ENCODE data around the gene MALRD1. TPM values are rescaled to one million over a fixed set of nuclear protein-coding genes. Genes with fewer than 3 reads are reported as not detected.

The MALRD1 gene
- total RNA-seq, 4 donors from 2014 or later, result 0.23 TPM; not detected in 3

DNA sequence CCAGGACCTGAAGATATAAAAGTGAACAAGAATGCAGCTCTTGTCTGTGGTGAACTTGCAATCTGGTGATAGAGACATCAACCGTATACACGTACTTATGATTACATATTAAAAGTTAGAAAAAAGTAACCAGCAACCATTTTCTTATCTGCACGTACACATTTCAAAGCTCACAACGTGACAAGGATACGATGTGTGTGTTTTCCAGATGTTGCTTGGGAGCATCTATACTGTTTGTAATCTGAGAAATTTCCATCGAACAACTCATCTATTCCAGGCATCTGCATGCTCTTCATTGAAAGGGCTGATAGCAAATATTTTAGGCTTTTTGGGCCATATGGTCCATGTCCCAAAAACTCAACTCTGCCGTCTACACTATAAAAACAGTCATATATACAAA lies 23.3 kb downstream of the MALRD1 start:
- intact Hi-C loops (cut with DNase I; ENCODE audit: low total_unique reads), result loop anchor here (1.0 kb wide), 1 partner anchor 35 kb away; no protein-coding TSS in a partner anchor
- 77 to 78% methylated on average over 7 of the region's 7 CpGs for WGBS, 2 donors
- TF ChIP-seq POLR2A (IDR thresholded peaks at IDR 0.05), result no peak
- no peak for TF ChIP-seq CTCF (IDR thresholded peaks at IDR 0.05)

GRCh38 chr10:19077276-19077675 lies 28.7 kb downstream of the MALRD1 start:
- intact Hi-C loops (cut with DNase I; ENCODE audit: low total_unique reads), result no loop called here
- TF ChIP-seq POLR2A (IDR thresholded peaks at IDR 0.05) (no peak), CTCF (IDR thresholded peaks at IDR 0.05) (no peak)
- H3K4me3 ChIP-seq (ENCODE audit: low read depth, poor library complexity, severe bottlenecking), result no peak overlapping the region
- DNase-seq (ENCODE audit: low spot score in 2 of 2), result no peak

More for the DNA sequence above, 23.3 kb downstream of the MALRD1 start:
- no peak for DNase-seq (ENCODE audit: low spot score in 2 of 2)
- H3K4me3 ChIP-seq (ENCODE audit: low read depth, poor library complexity, severe bottlenecking), result no peak overlapping the region

- DNase-seq (ENCODE audit: low spot score in 2 of 2), result no peak
- intact Hi-C loops (cut with DNase I; ENCODE audit: low total_unique reads), result no loop called here
- TF ChIP-seq CTCF (IDR thresholded peaks at IDR 0.05) (no peak), POLR2A (IDR thresholded peaks at IDR 0.05) (no peak)
- WGBS, 2 donors, result 61 to 65% methylated on average over 5 of the region's 5 CpGs
- no peak overlapping the region for H3K4me3 ChIP-seq (ENCODE audit: low read depth, poor library complexity, severe bottlenecking)
Measured at GRCh38 chr10:19096501-19097073, 48.0 kb downstream of the MALRD1 start.

DNA sequence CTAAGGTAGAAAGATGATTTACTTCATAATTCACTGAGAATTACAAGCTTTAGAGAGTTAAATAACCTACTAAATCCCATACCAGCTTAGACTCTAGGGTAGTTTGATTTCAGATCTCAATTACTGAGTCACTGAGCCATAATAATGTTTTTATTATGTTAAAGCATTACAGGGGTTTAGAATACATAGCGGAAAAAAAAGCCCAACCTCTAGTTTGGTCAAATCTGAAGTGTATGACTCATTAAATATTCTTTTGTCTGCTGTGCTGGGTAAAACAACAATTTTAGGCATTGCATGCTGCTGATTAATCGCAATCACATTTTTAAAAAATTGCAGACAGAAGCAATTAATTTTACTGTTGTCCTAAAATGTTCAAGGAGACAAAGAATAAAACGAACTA lies 48.5 kb downstream of the MALRD1 start:
- WGBS, 2 donors, result 56 to 64% methylated on average over 3 of the region's 3 CpGs
- TF ChIP-seq POLR2A (IDR thresholded peaks at IDR 0.05), result no peak
- TF ChIP-seq CTCF (IDR thresholded peaks at IDR 0.05), result no peak
- intact Hi-C loops (cut with DNase I; ENCODE audit: low total_unique reads), result no loop called here

DNA sequence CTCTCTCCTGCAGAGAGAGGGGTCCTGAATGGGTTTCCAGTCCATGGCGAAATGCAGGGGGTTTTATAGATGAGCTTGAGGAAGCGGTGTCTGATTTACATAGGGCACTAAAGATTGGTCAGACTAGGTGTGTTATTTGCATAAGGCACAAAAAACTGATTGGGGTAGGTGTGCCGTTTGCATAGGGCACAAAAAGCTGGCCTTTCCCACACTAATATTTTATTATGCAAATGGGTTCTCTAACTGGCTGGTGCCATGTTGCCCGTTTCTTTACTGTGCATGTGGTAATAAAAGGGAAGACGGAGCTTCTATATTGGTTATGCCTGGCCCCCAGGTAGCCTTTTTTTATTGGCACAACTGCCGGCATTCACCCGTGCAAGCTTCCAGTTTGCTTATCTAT lies 50.2 kb downstream of the MALRD1 start:
- H3K4me3 ChIP-seq (ENCODE audit: low read depth, poor library complexity, severe bottlenecking), result no peak overlapping the region
- no peak for DNase-seq (ENCODE audit: low spot score in 2 of 2)
- intact Hi-C loops (cut with DNase I; ENCODE audit: low total_unique reads), result no loop called here
- WGBS, 2 donors, result 84 to 89% methylated on average over 7 of the region's 7 CpGs
- no peak for TF ChIP-seq POLR2A (IDR thresholded peaks at IDR 0.05)
- TF ChIP-seq CTCF (IDR thresholded peaks at IDR 0.05), result no peak

More for the DNA sequence above, 48.5 kb downstream of the MALRD1 start:
- no peak overlapping the region for H3K4me3 ChIP-seq (ENCODE audit: low read depth, poor library complexity, severe bottlenecking)
- no peak for DNase-seq (ENCODE audit: low spot score in 2 of 2)

GRCh38 chr10:19107406-19107805 lies 58.8 kb downstream of the MALRD1 start:
- TF ChIP-seq POLR2A (IDR thresholded peaks at IDR 0.05) (no peak), CTCF (IDR thresholded peaks at IDR 0.05) (no peak)
- intact Hi-C loops (cut with DNase I; ENCODE audit: low total_unique reads), result no loop called here
- 33 to 42% methylated on average over 1 of the region's 1 CpG for WGBS, 2 donors
- H3K4me3 ChIP-seq (ENCODE audit: low read depth, poor library complexity, severe bottlenecking), result no peak overlapping the region
- DNase-seq (ENCODE audit: low spot score in 2 of 2), result no peak

Data from lower leg skin (tissue), 4 donors.